K562 (cell line): Measurements from ENCODE around the gene ABCB4. TPM values are rescaled to one million over a fixed set of nuclear protein-coding genes. Genes with fewer than 3 reads are reported as not detected.

ENCODE experiments used
- ATAC-seq: fragments of 200-7000 bp; cut with Tn5 transposase; 3 replicates; pipeline ENCODE4 v1.9.1; 2020; ENCODE audit warnings: moderate library complexity
- BruUV-seq: library from RNA; stranded (reverse); fragments of 400-500 nt; replicated peaks from 2 replicates; lab custom pipeline; 2021; lab: Mats Ljungman, UMichigan
- CTCF ChIA-PET: fragments of 300-600 bp; formaldehyde crosslinking; extraction: SDS; loops from one replicate; lab custom pipeline; 2021; ENCODE audit warnings: low intra/inter-chr PET ratio; lab: Yijun Ruan, JAX
- POLR2A ChIA-PET: fragments of 300-600, 350-650 bp; sonication (Branson Sonifier 250); formaldehyde crosslinking; extraction: SDS; loops from one replicate; lab custom pipeline; 2021; ENCODE audit warnings: antibody characterized with exemption, inconsistent platforms; lab: Yijun Ruan, JAX
- DNase-seq, 4 experiments: peaks; one replicate each; pipeline versions ENCODE4 v3.0.0 to v3.0.0-alpha.2; 2011 to 2018; ENCODE audit warnings: low spot score in 3 of 4, mixed read lengths in 3 of 4; ENCODE audit errors: extremely low read depth in 1 of 4
- FAIRE-seq: peaks from 2 replicates; lab custom pipeline; 2011; peaks lifted over from hg19 to GRCh38; lab: Jason Lieb, UNC
- H2AFZ ChIP-seq: 2 replicates; pipeline ENCODE4 v1.6.0; 2011; ENCODE audit warnings: low read depth, low read length, control low read depth, inconsistent platforms
- H3K27ac ChIP-seq: fragments of 200-600 bp; 3 replicates; pipeline ENCODE4 v1.8.0; 2011; ENCODE audit warnings: low read depth, mild to moderate bottlenecking, control low read depth, inconsistent platforms, low read length, moderate library complexity, mixed read lengths; ENCODE audit errors: extremely low read depth
- H3K27me3 ChIP-seq, 2 experiments: fragments of 300-600 bp in 1 of 2; 2 replicates in 1 of 2; 3 replicates in 1 of 2; pipeline versions ENCODE4 v1.6.0 to v1.8.0; 2011; ENCODE audit warnings: inconsistent platforms in 2 of 2, low read length in 2 of 2, mild to moderate bottlenecking in 1 of 2, mixed read lengths in 1 of 2, moderate library complexity in 1 of 2; ENCODE audit not compliant: control insufficient read depth in 2 of 2, insufficient read depth in 2 of 2
- H3K36me3 ChIP-seq: fragments of 300-600 bp; 3 replicates; pipeline ENCODE4 v1.8.0; 2011; ENCODE audit warnings: mild to moderate bottlenecking, low read length, inconsistent platforms; ENCODE audit not compliant: control insufficient read depth, insufficient read depth
- H3K4me1 ChIP-seq, 2 experiments: fragments of 200-600 bp in 1 of 2; replicated peaks in 1 of 2; 2 replicates in 1 of 2; 3 replicates in 1 of 2; pipeline versions ENCODE4 v1.5.1 to v1.8.0; 2011; ENCODE audit warnings: inconsistent platforms in 2 of 2, low read length in 2 of 2, mild to moderate bottlenecking in 1 of 2, mixed read lengths in 1 of 2, moderate library complexity in 1 of 2; ENCODE audit not compliant: control insufficient read depth in 2 of 2, insufficient read depth in 2 of 2
- H3K4me2 ChIP-seq: 2 replicates; pipeline ENCODE4 v1.6.1; 2011; ENCODE audit warnings: low read length, control low read depth, inconsistent platforms, mixed read lengths; ENCODE audit not compliant: insufficient read depth
- H3K4me3 ChIP-seq: fragments of 200-600 bp; sonication (generic), shearing (Covaris generic); 2 replicates; pipeline ENCODE4 v1.5.1; 2016; ENCODE audit warnings: control low read depth, inconsistent platforms
- H3K79me2 ChIP-seq: fragments of 200-600 bp; 3 replicates; pipeline ENCODE4 v1.8.0; 2011; ENCODE audit warnings: low read length, inconsistent platforms; ENCODE audit not compliant: control insufficient read depth, insufficient read depth
- H3K9ac ChIP-seq, 2 experiments: 2 replicates each; pipeline versions ENCODE4 v1.6.0 to v1.6.1; 2011; ENCODE audit warnings: low read depth in 2 of 2, low read length in 2 of 2, control low read depth in 1 of 2, inconsistent platforms in 1 of 2, mild to moderate bottlenecking in 1 of 2, mixed read lengths in 1 of 2; ENCODE audit not compliant: insufficient read depth in 1 of 2
- H3K9me1 ChIP-seq: one replicate; pipeline ENCODE4 v1.6.0; 2011; ENCODE audit warnings: inconsistent platforms, mild to moderate bottlenecking, low read length, moderate library complexity; ENCODE audit not compliant: control insufficient read depth, insufficient read depth
- H3K9me3 ChIP-seq: replicated peaks from 2 replicates; pipeline ENCODE4 v1.5.1; 2011; ENCODE audit warnings: low read depth, low read length, inconsistent platforms; ENCODE audit not compliant: control insufficient read depth, insufficient read depth
- H4K20me1 ChIP-seq: replicated peaks from 2 replicates; pipeline ENCODE4 v1.6.1; 2011; ENCODE audit warnings: low read length, inconsistent platforms, mixed read lengths; ENCODE audit not compliant: control insufficient read depth, insufficient read depth
- BCL6 ChIP-seq: fragments of 250-450 bp; sonication (Bioruptor Pico); IDR thresholded peaks from 2 replicates; pipeline ENCODE4 v1.4.0; 2020
- EP300 ChIP-seq: IDR thresholded peaks from 2 replicates; pipeline ENCODE4 v1.6.1; 2012; ENCODE audit warnings: low read length, improper control_type of control experiment
- FOXA3 ChIP-seq, 2 experiments: fragments of 450-650 bp in 1 of 2; sonication (generic) in 1 of 2; formaldehyde crosslinking; IDR thresholded peaks in 1 of 2; conservative IDR thresholded peaks in 1 of 2; 2 replicates each; pipeline versions ENCODE4 v1.4.0 to v1.8.0; 2020 to 2022; ENCODE audit warnings: mild to moderate bottlenecking in 2 of 2, missing genetic modification reagents in 1 of 2
- FOXJ2 ChIP-seq: fragments of 200-800 bp; sonication (Bioruptor generic); IDR thresholded peaks from 2 replicates; pipeline ENCODE4 v1.6.1; 2016; ENCODE audit warnings: missing genetic modification characterization, missing compliant biosample characterization
- GABPA ChIP-seq: fragments of 200-800 bp; sonication (Bioruptor generic); conservative IDR thresholded peaks from 2 replicates; pipeline ENCODE4 v1.6.1; 2016; ENCODE audit warnings: low read depth, missing genetic modification characterization, missing compliant biosample characterization
- GABPB1 ChIP-seq: sonication (generic); formaldehyde crosslinking; IDR thresholded peaks from 2 replicates; pipeline ENCODE4 v1.8.0; 2022; ENCODE audit warnings: mild to moderate bottlenecking, missing genetic modification reagents
- HLTF ChIP-seq: fragments of 450-650 bp; IDR thresholded peaks from 2 replicates; pipeline ENCODE4 v1.6.1; 2016
- MAFF ChIP-seq: IDR thresholded peaks from 2 replicates; pipeline ENCODE4 v1.6.1; 2012; ENCODE audit warnings: low read length, improper control_type of control experiment
- MAFK ChIP-seq: IDR thresholded peaks from 2 replicates; pipeline ENCODE4 v1.6.1; 2011; ENCODE audit warnings: low read length, improper control_type of control experiment
- MCM5 ChIP-seq: fragments of 450-650 bp; IDR thresholded peaks from 2 replicates; pipeline ENCODE4 v1.6.1; 2016; ENCODE audit warnings: low read depth
- PHF20 ChIP-seq: fragments of 450-650 bp; IDR thresholded peaks from 2 replicates; pipeline ENCODE4 v1.6.1; 2018; ENCODE audit not compliant: partially characterized antibody
- PTRF ChIP-seq: fragments of 450-650 bp; IDR thresholded peaks from 2 replicates; pipeline ENCODE4 v1.6.1; 2016; ENCODE audit warnings: mild to moderate bottlenecking, missing genetic modification characterization, missing compliant biosample characterization
- RBM15 ChIP-seq: fragments of 200-400 bp; formaldehyde crosslinking; IDR thresholded peaks from 2 replicates; pipeline ENCODE4 v1.6.1; 2018; ENCODE audit warnings: mild to moderate bottlenecking, low read length, moderate library complexity; ENCODE audit not compliant: insufficient read depth
- RFX1 ChIP-seq: fragments of 450-650 bp; IDR thresholded peaks from 2 replicates; pipeline ENCODE4 v1.6.1; 2016; ENCODE audit warnings: mild to moderate bottlenecking, moderate library complexity
- SREBF1 ChIP-seq: fragments of 150-350 bp; IDR thresholded peaks from 2 replicates; pipeline ENCODE4 v1.6.1; 2014; ENCODE audit warnings: antibody characterized with exemption, low read depth, low read length, borderline replicate concordance
- TAF1 ChIP-seq: IDR thresholded peaks from 2 replicates; pipeline ENCODE4 v1.6.1; 2011; ENCODE audit warnings: mild to moderate bottlenecking, low read length, moderate library complexity; ENCODE audit not compliant: insufficient read depth, control insufficient read depth, severe bottlenecking; ENCODE audit errors: extremely low read depth
- TARDBP ChIP-seq: fragments of 450-650 bp; IDR thresholded peaks from 2 replicates; pipeline ENCODE4 v1.6.1; 2016
- TCF7L2 ChIP-seq: fragments of 150-350 bp; IDR thresholded peaks from 2 replicates; pipeline ENCODE4 v1.6.1; 2016; ENCODE audit warnings: low read depth, mild to moderate bottlenecking, low read length, moderate library complexity
- TEAD4 ChIP-seq, 2 experiments: sonication (generic) in 1 of 2; formaldehyde crosslinking in 1 of 2; IDR thresholded peaks; 2 replicates each; pipeline versions ENCODE4 v1.6.1 to v1.8.0; 2012 to 2022; ENCODE audit warnings: borderline replicate concordance in 1 of 2, inconsistent platforms in 1 of 2, low read length in 1 of 2, mild to moderate bottlenecking in 1 of 2, missing genetic modification reagents in 1 of 2
- ZNF282 ChIP-seq: sonication (generic); formaldehyde crosslinking; IDR thresholded peaks from 2 replicates; pipeline ENCODE4 v1.8.1; 2023; ENCODE audit warnings: missing genetic modification reagents
- ZNF316 ChIP-seq: fragments of 450-650 bp; IDR thresholded peaks from 2 replicates; pipeline ENCODE4 v1.6.1; 2016
- WGBS: fragments of 100-300 bp; shearing (Covaris generic); methylation state at CpG from one replicate; pipeline ENCODE4 v1.1.6; 2016; ENCODE audit warnings: low coverage, mixed read lengths; ENCODE audit not compliant: insufficient coverage; ENCODE audit errors: missing lambda C conversion rate; 5-methylcytosine and 5-hydroxymethylcytosine counted together
- in situ Hi-C: fragments of 300-500 bp; cut with MboI; formaldehyde crosslinking; loops from 4 replicates; pipeline ENCODE4 v1.15.0; 2018; ENCODE audit warnings: inconsistent platforms, mixed read lengths
- intact Hi-C: fragments of 100-400 bp; cut with micrococcal nuclease; formaldehyde crosslinking; loops from 2 replicates; pipeline ENCODE4 v1.14.2; 2022
- polyA plus RNA-seq, 8 experiments: library from polyadenylated mRNA; depleted of rRNA in 4 of 8; stranded (reverse) in 5 of 8; unstranded in 3 of 8; fragments of >200 nt; fragmentation: Nextera tagmentation in 2 of 8; fragmentation: Illumina TruSeq in 1 of 8; extraction: Ambion mirVana in 2 of 8; extraction: Trizol in 1 of 8; gene quantifications; 2 replicates each; pipeline versions ENCODE4 v1.2.1 to v1.2.3, GENCODE V29; 2011 to 2014; ENCODE audit warnings: inconsistent platforms in 1 of 8, missing spikeins in 1 of 8
- total RNA-seq, 7 experiments: library from RNA; depleted of rRNA in 6 of 7; stranded (reverse); fragments of >200 nt in 6 of 7; fragmentation: Illumina TruSeq in 2 of 7; extraction: Trizol in 2 of 7; gene quantifications; 2 replicates each; pipeline versions ENCODE4 v1.2.1 to v1.2.3, GENCODE V29; 2011 to 2021; ENCODE audit warnings: low replicate concordance in 1 of 7
- TF ChIP-seq, protein P1 (sequence below): fragments of 450-650 bp; IDR thresholded peaks from 2 replicates; pipeline ENCODE4 v1.6.1; 2016; ENCODE audit warnings: mild to moderate bottlenecking
- TF ChIP-seq, protein P2 (sequence below): fragments of 450-650 bp; conservative IDR thresholded peaks from 2 replicates; pipeline ENCODE4 v1.6.1; 2016; ENCODE audit warnings: missing genetic modification characterization, low read depth, mild to moderate bottlenecking, control low read depth, missing compliant biosample characterization

Gene ABCB4
- total and polyA plus RNA-seq, 9 of the 15 experiments (the other 6 are each of a cell fraction or from before 2014, with no cell fraction given): 0.06 to 0.73 (median 0.40) TPM

DNA sequence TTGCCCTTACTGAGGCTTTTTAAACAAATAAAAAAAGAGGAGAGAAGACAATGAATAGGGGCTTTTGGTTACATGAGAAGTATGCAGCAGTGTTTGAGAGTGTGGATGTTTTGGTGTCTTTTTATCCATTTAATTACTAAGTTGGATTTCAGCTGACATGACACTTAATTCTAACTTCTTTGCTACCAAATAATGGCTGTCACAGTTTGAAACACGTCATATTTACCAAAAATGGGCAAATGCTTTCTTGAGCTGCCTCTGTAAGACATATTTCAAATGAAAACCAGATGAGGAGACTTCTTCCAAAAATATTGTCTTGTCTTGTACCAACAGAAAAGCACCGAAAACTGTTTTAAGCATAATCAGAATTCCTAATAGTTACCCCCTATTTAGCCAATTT lies 4.0 kb downstream of the ABCB4 start:
- H3K27me3 ChIP-seq: peaks cover 11 to 18% of the 10 kb centered on the region in 2 experiments; a peak in 4 of 5 replicates
- H2AFZ ChIP-seq: no peak overlapping the region
- ChIA-PET POLR2A (no interaction called here), CTCF (no interaction called here)
- FAIRE-seq (no peak), DNase-seq (no peak), ATAC-seq (no peak)
- no peaks in the 10 kb centered on the region for H3K9me3 ChIP-seq
- H3K4me3 ChIP-seq: no peak overlapping the region
- no peak overlapping the region for H3K27ac ChIP-seq
- H3K4me2 ChIP-seq: no peak overlapping the region
- WGBS: 0% methylated on average over 2 of the region's 2 CpGs
- no peaks in the 10 kb centered on the region for H3K79me2 ChIP-seq
- in situ Hi-C loops (no loop called here), intact Hi-C loops (no loop called here)
- BruUV-seq: no TSS peak
- H3K36me3 ChIP-seq: no peaks in the 10 kb centered on the region
- no peak overlapping the region for H3K9ac ChIP-seq
- H4K20me1 ChIP-seq: no peaks in the 10 kb centered on the region
- H3K4me1 ChIP-seq: peaks cover 0 to 9% of the 10 kb centered on the region in 2 experiments; a peak in 1 of 5 replicates
- H3K9me1 ChIP-seq: no peaks in the 10 kb centered on the region
- no peak for TF ChIP-seq PTRF (tag)
- no peak for TF ChIP-seq GABPB1 (CRISPR knock-in tag)
- no peak for TF ChIP-seq BCL6
- peak; percentile 51 for TF ChIP-seq ZNF316
- peak; percentile 29; the same call in 1 of the 2 replicates for TF ChIP-seq MAFK
- no peak for TF ChIP-seq RFX1
- TF ChIP-seq, protein P1, sequence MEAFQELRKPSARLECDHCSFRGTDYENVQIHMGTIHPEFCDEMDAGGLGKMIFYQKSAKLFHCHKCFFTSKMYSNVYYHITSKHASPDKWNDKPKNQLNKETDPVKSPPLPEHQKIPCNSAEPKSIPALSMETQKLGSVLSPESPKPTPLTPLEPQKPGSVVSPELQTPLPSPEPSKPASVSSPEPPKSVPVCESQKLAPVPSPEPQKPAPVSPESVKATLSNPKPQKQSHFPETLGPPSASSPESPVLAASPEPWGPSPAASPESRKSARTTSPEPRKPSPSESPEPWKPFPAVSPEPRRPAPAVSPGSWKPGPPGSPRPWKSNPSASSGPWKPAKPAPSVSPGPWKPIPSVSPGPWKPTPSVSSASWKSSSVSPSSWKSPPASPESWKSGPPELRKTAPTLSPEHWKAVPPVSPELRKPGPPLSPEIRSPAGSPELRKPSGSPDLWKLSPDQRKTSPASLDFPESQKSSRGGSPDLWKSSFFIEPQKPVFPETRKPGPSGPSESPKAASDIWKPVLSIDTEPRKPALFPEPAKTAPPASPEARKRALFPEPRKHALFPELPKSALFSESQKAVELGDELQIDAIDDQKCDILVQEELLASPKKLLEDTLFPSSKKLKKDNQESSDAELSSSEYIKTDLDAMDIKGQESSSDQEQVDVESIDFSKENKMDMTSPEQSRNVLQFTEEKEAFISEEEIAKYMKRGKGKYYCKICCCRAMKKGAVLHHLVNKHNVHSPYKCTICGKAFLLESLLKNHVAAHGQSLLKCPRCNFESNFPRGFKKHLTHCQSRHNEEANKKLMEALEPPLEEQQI: no peak
- peak; percentile 41; the same call in 1 of the 2 replicates for TF ChIP-seq MAFF
- no peak for TF ChIP-seq MCM5
- no peak for TF ChIP-seq TARDBP
- no peak for TF ChIP-seq GABPA
- no peak for TF ChIP-seq RBM15
- no peak for TF ChIP-seq FOXJ2
- TF ChIP-seq ZNF282 (CRISPR knock-in tag): no peak
- TF ChIP-seq TEAD4 (IDR thresholded peaks at IDR 0.05; ENCODE audit: low read length): no peak
- no peak for TF ChIP-seq TEAD4 (CRISPR knock-in tag; IDR thresholded peaks at IDR 0.05; ENCODE audit: borderline replicate concordance)
- TF ChIP-seq TCF7L2: no peak
- no peak for TF ChIP-seq FOXA3 (CRISPR knock-in tag; conservative IDR thresholded peaks at IDR 0.05 in 1 of 2, IDR thresholded peaks at IDR 0.05 in 1 of 2)
- TF ChIP-seq, protein P2, sequence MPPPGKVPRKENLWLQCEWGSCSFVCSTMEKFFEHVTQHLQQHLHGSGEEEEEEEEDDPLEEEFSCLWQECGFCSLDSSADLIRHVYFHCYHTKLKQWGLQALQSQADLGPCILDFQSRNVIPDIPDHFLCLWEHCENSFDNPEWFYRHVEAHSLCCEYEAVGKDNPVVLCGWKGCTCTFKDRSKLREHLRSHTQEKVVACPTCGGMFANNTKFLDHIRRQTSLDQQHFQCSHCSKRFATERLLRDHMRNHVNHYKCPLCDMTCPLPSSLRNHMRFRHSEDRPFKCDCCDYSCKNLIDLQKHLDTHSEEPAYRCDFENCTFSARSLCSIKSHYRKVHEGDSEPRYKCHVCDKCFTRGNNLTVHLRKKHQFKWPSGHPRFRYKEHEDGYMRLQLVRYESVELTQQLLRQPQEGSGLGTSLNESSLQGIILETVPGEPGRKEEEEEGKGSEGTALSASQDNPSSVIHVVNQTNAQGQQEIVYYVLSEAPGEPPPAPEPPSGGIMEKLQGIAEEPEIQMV: no peak
- no peak for TF ChIP-seq HLTF
- TF ChIP-seq PHF20: no peak
- no peak for TF ChIP-seq SREBF1
- no peak for TF ChIP-seq TAF1
- no peak for TF ChIP-seq EP300
